AG10803 (cell line): ENCODE measurements around the gene KRTAP12-3.
"Not testable (repeated sequence)": the region's sequence is repeated elsewhere in the genome, so short reads cannot be mapped to it uniquely, and the experiment has no call there.

Experiments
- DNase-seq: peaks from one replicate; pipeline ENCODE4 v3.0.0; 2010; ENCODE audit warnings: low read depth
- H3K4me3 ChIP-seq: 2 replicates; pipeline ENCODE4 v1.5.1; 2011; ENCODE audit warnings: mild to moderate bottlenecking, low read length, control low read depth
- CTCF ChIP-seq: conservative IDR thresholded peaks from 2 replicates; pipeline ENCODE4 v1.5.1; 2011; ENCODE audit warnings: mild to moderate bottlenecking, low read length, control low read depth, inconsistent platforms

The KRTAP12-3 gene

GRCh38 chr21:44657635-44658540 lies at the start of gene KRTAP12-3:
Gene KRTAP12-3 (plus strand): TSS chr21:44657932. CDS start chr21:44657980, 48 bp downstream.
- DNase-seq: no peak
- TF ChIP-seq CTCF: no peak
- no peak within 1 kb of the TSS for H3K4me3 ChIP-seq

GRCh38 chr21:44609193-44609592 lies 48.5 kb upstream of the KRTAP12-3 start:
- no peak overlapping the region for H3K4me3 ChIP-seq
- no peak for DNase-seq
- no peak for TF ChIP-seq CTCF

GRCh38 chr21:44610157-44610843 lies 47.4 kb upstream of the KRTAP12-3 start:
- H3K4me3 ChIP-seq, DNase-seq: not testable (repeated sequence)

GRCh38 chr21:44611551-44611950 lies 46.2 kb upstream of the KRTAP12-3 start:
- TF ChIP-seq CTCF: no peak
- DNase-seq: no peak
- no peak overlapping the region for H3K4me3 ChIP-seq

GRCh38 chr21:44612029-44612486 lies 45.7 kb upstream of the KRTAP12-3 start, which contains the start of gene KRTAP10-8:
Gene KRTAP10-8 (plus strand): TSS chr21:44612079. CDS start chr21:44612101, 22 bp downstream.
- no peak within 1 kb of the TSS for H3K4me3 ChIP-seq
- DNase-seq: no peak
- TF ChIP-seq CTCF: no peak

GRCh38 chr21:44612669-44613229 lies 45.0 kb upstream of the KRTAP12-3 start:
- no peak for DNase-seq
- TF ChIP-seq CTCF: no peak
- no peak overlapping the region for H3K4me3 ChIP-seq

- no peak for TF ChIP-seq CTCF
- no peak overlapping the region for H3K4me3 ChIP-seq
- DNase-seq: no peak
Observed at GRCh38 chr21:44613386-44614155, 44.2 kb upstream of the KRTAP12-3 start.
